K562 (cell line): ENCODE data around the gene CYP2A6. TPM values are rescaled to one million over a fixed set of nuclear protein-coding genes. Genes with fewer than 3 reads are reported as not detected.
A peak's percentile ranks its signal among the peaks of the same experiment; 100 is the strongest.

Experiments
- POLR2A ChIP-seq: fragments of 450-650 bp; conservative IDR thresholded peaks from 2 replicates; pipeline ENCODE4 v1.6.1; 2016
- RBFOX2 ChIP-seq: fragments of 200-400 bp; formaldehyde crosslinking; IDR thresholded peaks from 2 replicates; pipeline ENCODE4 v1.6.1; 2017; ENCODE audit warnings: low read depth, mild to moderate bottlenecking, low read length, moderate library complexity
- TAF1 ChIP-seq: IDR thresholded peaks from 2 replicates; pipeline ENCODE4 v1.6.1; 2011; ENCODE audit warnings: mild to moderate bottlenecking, low read length, moderate library complexity; ENCODE audit not compliant: insufficient read depth, control insufficient read depth, severe bottlenecking; ENCODE audit errors: extremely low read depth
- TEAD2 ChIP-seq: fragments of 450-650 bp; IDR thresholded peaks from 2 replicates; pipeline ENCODE4 v1.6.1; 2016; ENCODE audit warnings: missing genetic modification characterization, control low read depth, missing compliant biosample characterization
- WHSC1 ChIP-seq: IDR thresholded peaks from one replicate; pipeline ENCODE4 v1.6.1; 2012; ENCODE audit warnings: low read length, control low read depth, inconsistent platforms
- polyA plus RNA-seq, 8 experiments: library from polyadenylated mRNA; depleted of rRNA in 4 of 8; stranded (reverse) in 5 of 8; unstranded in 3 of 8; fragments of >200 nt; fragmentation: Nextera tagmentation in 2 of 8; fragmentation: Illumina TruSeq in 1 of 8; extraction: Ambion mirVana in 2 of 8; extraction: Trizol in 1 of 8; gene quantifications; 2 replicates each; pipeline versions ENCODE4 v1.2.1 to v1.2.3, GENCODE V29; 2011 to 2014; ENCODE audit warnings: inconsistent platforms in 1 of 8, missing spikeins in 1 of 8
- total RNA-seq, 7 experiments: library from RNA; depleted of rRNA in 6 of 7; stranded (reverse); fragments of >200 nt in 6 of 7; fragmentation: Illumina TruSeq in 2 of 7; extraction: Trizol in 2 of 7; gene quantifications; 2 replicates each; pipeline versions ENCODE4 v1.2.1 to v1.2.3, GENCODE V29; 2011 to 2021; ENCODE audit warnings: low replicate concordance in 1 of 7
- TF ChIP-seq, protein P1 (sequence below), 2 experiments: fragments of 450-650 bp; conservative IDR thresholded peaks; 2 replicates each; pipeline ENCODE4 v1.6.1; 2017; ENCODE audit warnings: mild to moderate bottlenecking in 2 of 2, moderate library complexity in 2 of 2
- TF ChIP-seq, protein P2 (sequence below): fragments of 250-450 bp; sonication (Bioruptor Pico); IDR thresholded peaks from 2 replicates; pipeline ENCODE4 v1.8.0; 2022; ENCODE audit warnings: inconsistent platforms
- TF ChIP-seq, protein P3 (sequence below): fragments of 250-450 bp; sonication (Bioruptor Pico); IDR thresholded peaks from 2 replicates; pipeline ENCODE4 v1.4.0; 2020; ENCODE audit warnings: mild to moderate bottlenecking, moderate library complexity
- TF ChIP-seq, protein P4 (sequence below), 2 experiments: fragments of 450-650 bp in 1 of 2; sonication (generic) in 1 of 2; formaldehyde crosslinking in 1 of 2; IDR thresholded peaks; 2 replicates each; pipeline versions ENCODE4 v1.7.1 to v1.9.0; 2016 to 2022; ENCODE audit warnings: inconsistent platforms in 1 of 2, mild to moderate bottlenecking in 1 of 2, missing genetic modification reagents in 1 of 2

CYP2A6 gene
- total and polyA plus RNA-seq, 9 of the 15 experiments (the other 6 are each of a cell fraction or from before 2014, with no cell fraction given) = 0.31 TPM; not detected in 8

DNA sequence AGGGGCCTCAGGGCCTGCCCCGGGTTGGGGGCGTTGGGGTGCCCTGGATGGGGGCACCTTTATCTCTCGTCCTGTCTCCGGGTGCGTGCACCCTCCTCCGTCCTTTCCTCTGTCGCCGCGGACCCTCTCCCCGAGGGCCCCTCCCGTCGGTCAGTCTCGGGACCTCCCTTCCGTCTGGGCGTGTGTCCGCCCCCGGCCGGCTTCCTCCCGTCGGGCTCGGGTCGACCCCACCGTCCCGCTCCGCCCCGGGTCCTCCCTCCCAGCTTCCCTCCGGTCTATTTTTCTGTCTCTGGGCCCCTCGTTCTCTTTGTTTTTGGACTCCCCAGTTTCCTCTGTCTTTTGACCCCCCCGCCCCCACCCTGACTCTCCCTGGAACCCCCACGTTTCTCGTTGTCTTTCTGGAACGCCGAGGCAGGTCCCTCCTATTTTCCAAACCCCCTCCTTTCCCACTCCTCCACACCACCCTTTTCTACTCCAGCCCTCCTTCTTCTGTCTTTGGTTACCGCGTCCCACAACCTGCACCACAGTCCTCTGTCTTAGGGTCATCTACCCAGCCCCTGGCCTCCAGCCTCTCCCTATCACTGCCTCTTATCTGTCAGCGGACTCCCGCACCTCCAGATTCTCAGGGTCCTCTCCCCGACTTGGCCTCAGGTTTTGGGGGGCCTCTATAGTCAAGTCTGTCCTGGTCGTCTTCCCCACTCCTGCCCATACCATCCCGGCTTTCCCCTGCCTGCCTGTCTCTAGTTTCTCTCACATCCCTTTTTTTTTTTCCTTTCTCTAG is 50.5 kb downstream of the CYP2A6 start (continued):
- TF ChIP-seq, protein P1, sequence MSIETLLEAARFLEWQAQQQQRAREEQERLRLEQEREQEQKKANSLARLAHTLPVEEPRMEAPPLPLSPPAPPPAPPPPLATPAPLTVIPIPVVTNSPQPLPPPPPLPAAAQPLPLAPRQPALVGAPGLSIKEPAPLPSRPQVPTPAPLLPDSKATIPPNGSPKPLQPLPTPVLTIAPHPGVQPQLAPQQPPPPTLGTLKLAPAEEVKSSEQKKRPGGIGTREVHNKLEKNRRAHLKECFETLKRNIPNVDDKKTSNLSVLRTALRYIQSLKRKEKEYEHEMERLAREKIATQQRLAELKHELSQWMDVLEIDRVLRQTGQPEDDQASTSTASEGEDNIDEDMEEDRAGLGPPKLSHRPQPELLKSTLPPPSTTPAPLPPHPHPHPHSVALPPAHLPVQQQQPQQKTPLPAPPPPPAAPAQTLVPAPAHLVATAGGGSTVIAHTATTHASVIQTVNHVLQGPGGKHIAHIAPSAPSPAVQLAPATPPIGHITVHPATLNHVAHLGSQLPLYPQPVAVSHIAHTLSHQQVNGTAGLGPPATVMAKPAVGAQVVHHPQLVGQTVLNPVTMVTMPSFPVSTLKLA (conservative IDR thresholded peaks at IDR 0.05) = peak in 1 of 2 experiments; percentile 29; a peak in 1 of 4 replicates
- peak; percentile 65 for TF ChIP-seq RBFOX2
- TF ChIP-seq TAF1 = peak; percentile 41
- TF ChIP-seq POLR2A = peak; percentile 25; the same call in 1 of the 2 replicates
- TF ChIP-seq, protein P2, sequence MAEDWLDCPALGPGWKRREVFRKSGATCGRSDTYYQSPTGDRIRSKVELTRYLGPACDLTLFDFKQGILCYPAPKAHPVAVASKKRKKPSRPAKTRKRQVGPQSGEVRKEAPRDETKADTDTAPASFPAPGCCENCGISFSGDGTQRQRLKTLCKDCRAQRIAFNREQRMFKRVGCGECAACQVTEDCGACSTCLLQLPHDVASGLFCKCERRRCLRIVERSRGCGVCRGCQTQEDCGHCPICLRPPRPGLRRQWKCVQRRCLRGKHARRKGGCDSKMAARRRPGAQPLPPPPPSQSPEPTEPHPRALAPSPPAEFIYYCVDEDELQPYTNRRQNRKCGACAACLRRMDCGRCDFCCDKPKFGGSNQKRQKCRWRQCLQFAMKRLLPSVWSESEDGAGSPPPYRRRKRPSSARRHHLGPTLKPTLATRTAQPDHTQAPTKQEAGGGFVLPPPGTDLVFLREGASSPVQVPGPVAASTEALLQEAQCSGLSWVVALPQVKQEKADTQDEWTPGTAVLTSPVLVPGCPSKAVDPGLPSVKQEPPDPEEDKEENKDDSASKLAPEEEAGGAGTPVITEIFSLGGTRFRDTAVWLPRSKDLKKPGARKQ (CRISPR knock-in tag) = no peak
- no peak for TF ChIP-seq TEAD2 (tag)
- TF ChIP-seq, protein P3, sequence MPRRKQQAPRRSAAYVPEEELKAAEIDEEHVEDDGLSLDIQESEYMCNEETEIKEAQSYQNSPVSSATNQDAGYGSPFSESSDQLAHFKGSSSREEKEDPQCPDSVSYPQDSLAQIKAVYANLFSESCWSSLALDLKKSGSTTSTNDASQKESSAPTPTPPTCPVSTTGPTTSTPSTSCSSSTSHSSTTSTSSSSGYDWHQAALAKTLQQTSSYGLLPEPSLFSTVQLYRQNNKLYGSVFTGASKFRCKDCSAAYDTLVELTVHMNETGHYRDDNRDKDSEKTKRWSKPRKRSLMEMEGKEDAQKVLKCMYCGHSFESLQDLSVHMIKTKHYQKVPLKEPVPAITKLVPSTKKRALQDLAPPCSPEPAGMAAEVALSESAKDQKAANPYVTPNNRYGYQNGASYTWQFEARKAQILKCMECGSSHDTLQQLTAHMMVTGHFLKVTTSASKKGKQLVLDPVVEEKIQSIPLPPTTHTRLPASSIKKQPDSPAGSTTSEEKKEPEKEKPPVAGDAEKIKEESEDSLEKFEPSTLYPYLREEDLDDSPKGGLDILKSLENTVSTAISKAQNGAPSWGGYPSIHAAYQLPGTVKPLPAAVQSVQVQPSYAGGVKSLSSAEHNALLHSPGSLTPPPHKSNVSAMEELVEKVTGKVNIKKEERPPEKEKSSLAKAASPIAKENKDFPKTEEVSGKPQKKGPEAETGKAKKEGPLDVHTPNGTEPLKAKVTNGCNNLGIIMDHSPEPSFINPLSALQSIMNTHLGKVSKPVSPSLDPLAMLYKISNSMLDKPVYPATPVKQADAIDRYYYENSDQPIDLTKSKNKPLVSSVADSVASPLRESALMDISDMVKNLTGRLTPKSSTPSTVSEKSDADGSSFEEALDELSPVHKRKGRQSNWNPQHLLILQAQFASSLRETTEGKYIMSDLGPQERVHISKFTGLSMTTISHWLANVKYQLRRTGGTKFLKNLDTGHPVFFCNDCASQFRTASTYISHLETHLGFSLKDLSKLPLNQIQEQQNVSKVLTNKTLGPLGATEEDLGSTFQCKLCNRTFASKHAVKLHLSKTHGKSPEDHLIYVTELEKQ = no peak
- no peak for TF ChIP-seq WHSC1
- TF ChIP-seq, protein P4, sequence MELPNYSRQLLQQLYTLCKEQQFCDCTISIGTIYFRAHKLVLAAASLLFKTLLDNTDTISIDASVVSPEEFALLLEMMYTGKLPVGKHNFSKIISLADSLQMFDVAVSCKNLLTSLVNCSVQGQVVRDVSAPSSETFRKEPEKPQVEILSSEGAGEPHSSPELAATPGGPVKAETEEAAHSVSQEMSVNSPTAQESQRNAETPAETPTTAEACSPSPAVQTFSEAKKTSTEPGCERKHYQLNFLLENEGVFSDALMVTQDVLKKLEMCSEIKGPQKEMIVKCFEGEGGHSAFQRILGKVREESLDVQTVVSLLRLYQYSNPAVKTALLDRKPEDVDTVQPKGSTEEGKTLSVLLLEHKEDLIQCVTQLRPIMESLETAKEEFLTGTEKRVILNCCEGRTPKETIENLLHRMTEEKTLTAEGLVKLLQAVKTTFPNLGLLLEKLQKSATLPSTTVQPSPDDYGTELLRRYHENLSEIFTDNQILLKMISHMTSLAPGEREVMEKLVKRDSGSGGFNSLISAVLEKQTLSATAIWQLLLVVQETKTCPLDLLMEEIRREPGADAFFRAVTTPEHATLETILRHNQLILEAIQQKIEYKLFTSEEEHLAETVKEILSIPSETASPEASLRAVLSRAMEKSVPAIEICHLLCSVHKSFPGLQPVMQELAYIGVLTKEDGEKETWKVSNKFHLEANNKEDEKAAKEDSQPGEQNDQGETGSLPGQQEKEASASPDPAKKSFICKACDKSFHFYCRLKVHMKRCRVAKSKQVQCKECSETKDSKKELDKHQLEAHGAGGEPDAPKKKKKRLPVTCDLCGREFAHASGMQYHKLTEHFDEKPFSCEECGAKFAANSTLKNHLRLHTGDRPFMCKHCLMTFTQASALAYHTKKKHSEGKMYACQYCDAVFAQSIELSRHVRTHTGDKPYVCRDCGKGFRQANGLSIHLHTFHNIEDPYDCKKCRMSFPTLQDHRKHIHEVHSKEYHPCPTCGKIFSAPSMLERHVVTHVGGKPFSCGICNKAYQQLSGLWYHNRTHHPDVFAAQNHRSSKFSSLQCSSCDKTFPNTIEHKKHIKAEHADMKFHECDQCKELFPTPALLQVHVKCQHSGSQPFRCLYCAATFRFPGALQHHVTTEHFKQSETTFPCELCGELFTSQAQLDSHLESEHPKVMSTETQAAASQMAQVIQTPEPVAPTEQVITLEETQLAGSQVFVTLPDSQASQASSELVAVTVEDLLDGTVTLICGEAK (IDR thresholded peaks at IDR 0.05) = 0 out of 2 replicates have a peak, but pooled peaks have one; percentile 25
- TF ChIP-seq, protein P4 (CRISPR knock-in tag; IDR thresholded peaks at IDR 0.05) = no peak
